Activated naive CD8-positive, alpha-beta T cell treated with anti-CD3 and anti-CD28 coated beads, Interleukin-2, amount 50 U/mL, for 16 hours (primary cell): ENCODE results near the gene VSX1.

Experiments
- DNase-seq: peaks from one replicate; pipeline ENCODE4 v3.0.0-alpha.2; 2020; ENCODE audit warnings: low read depth, low spot score

VSX1 gene

GRCh38 chr20:25040438-25040831, 41.5 kb downstream of the VSX1 start:
- no peak for DNase-seq

- DNase-seq: no peak
These were observed 42.1 kb downstream of the VSX1 start for GRCh38 chr20:25039697-25040437.

GRCh38 chr20:25038591-25039015, 43.3 kb downstream of the VSX1 start:
- no peak for DNase-seq

GRCh38 chr20:25038103-25038410, 43.9 kb downstream of the VSX1 start:
- DNase-seq: no peak

- no peak for DNase-seq
These were observed 44.4 kb downstream of the VSX1 start for GRCh38 chr20:25037288-25038102.

- DNase-seq: no peak
These were observed 45.5 kb downstream of the VSX1 start for GRCh38 chr20:25036331-25036936.

GRCh38 chr20:25035921-25036320, 46.0 kb downstream of the VSX1 start:
- no peak for DNase-seq

- DNase-seq: no peak
These were observed 48.0 kb downstream of the VSX1 start for GRCh38 chr20:25033924-25034300.

- DNase-seq: no peak
These were observed 48.5 kb downstream of the VSX1 start for GRCh38 chr20:25033265-25033923.

GRCh38 chr20:25032478-25033264, 49.3 kb downstream of the VSX1 start:
- DNase-seq: no peak

GRCh38 chr20:25032065-25032477, 49.9 kb downstream of the VSX1 start:
- DNase-seq: no peak

GRCh38 chr20:25031241-25031640, 50.7 kb downstream of the VSX1 start:
- DNase-seq: no peak

- DNase-seq: no peak
These were observed 51.2 kb downstream of the VSX1 start for GRCh38 chr20:25030649-25031207.

- DNase-seq: no peak
These were observed 51.8 kb downstream of the VSX1 start for GRCh38 chr20:25030007-25030648.

GRCh38 chr20:25025986-25026605, 55.8 kb downstream of the VSX1 start:
- DNase-seq: no peak
